ENCODE measurements around the gene CHSY1.
A peak's percentile ranks its signal among the peaks of the same experiment; 100 is the strongest.

The CHSY1 gene

GRCh38 chr15:101209285-101209845 lies 42.5 kb downstream of the CHSY1 start:
- no peak for DNase-seq (ENCODE audit: low read depth)

GRCh38 chr15:101207867-101208288 lies 44.0 kb downstream of the CHSY1 start:
- peak; percentile 94 for DNase-seq (ENCODE audit: low read depth)

- DNase-seq (ENCODE audit: low read depth): peak; percentile 75
Observed at GRCh38 chr15:101206176-101206591, 45.7 kb downstream of the CHSY1 start.

GRCh38 chr15:101204739-101205535 lies 46.9 kb downstream of the CHSY1 start:
- DNase-seq (ENCODE audit: low read depth): peak; percentile 39

- DNase-seq (ENCODE audit: low read depth): no peak
Observed at GRCh38 chr15:101203607-101204189, 48.1 kb downstream of the CHSY1 start.

- DNase-seq (ENCODE audit: low read depth): no peak
Observed at GRCh38 chr15:101203029-101203573, 48.7 kb downstream of the CHSY1 start.

- peak; percentile 96 for DNase-seq (ENCODE audit: low read depth)
Observed at GRCh38 chr15:101201411-101202174, 50.3 kb downstream of the CHSY1 start.

- no peak for DNase-seq (ENCODE audit: low read depth)
Observed at GRCh38 chr15:101200181-101200580, 51.7 kb downstream of the CHSY1 start.

GRCh38 chr15:101198800-101199199 lies 53.0 kb downstream of the CHSY1 start:
- no peak for DNase-seq (ENCODE audit: low read depth)

- no peak for DNase-seq (ENCODE audit: low read depth)
Observed at GRCh38 chr15:101198031-101198575, 53.7 kb downstream of the CHSY1 start.

- DNase-seq (ENCODE audit: low read depth): no peak
Observed at GRCh38 chr15:101194546-101195125, 57.2 kb downstream of the CHSY1 start.

- DNase-seq (ENCODE audit: low read depth): no peak
Observed at GRCh38 chr15:101193806-101194545, 57.9 kb downstream of the CHSY1 start.

GRCh38 chr15:101193120-101193644 lies 58.7 kb downstream of the CHSY1 start:
- peak; percentile 55 for DNase-seq (ENCODE audit: low read depth)

GRCh38 chr15:101192081-101192480 lies 59.8 kb downstream of the CHSY1 start:
- no peak for DNase-seq (ENCODE audit: low read depth)

- no peak for DNase-seq (ENCODE audit: low read depth)
Observed at GRCh38 chr15:101191242-101191641, 60.6 kb downstream of the CHSY1 start.

GRCh38 chr15:101190092-101190595 lies 61.7 kb downstream of the CHSY1 start:
- DNase-seq (ENCODE audit: low read depth): no peak

- no peak for DNase-seq (ENCODE audit: low read depth)
Observed at GRCh38 chr15:101189409-101190091, 62.3 kb downstream of the CHSY1 start.

- peak; percentile 97 for DNase-seq (ENCODE audit: low read depth)
Observed at GRCh38 chr15:101188637-101189408, 63.0 kb downstream of the CHSY1 start.
